ENCODE measurements around the gene PSMB7.
"Not testable (repeated sequence)": the region's sequence is repeated elsewhere in the genome, so short reads cannot be mapped to it uniquely, and the experiment has no call there.

The PSMB7 gene

DNA sequence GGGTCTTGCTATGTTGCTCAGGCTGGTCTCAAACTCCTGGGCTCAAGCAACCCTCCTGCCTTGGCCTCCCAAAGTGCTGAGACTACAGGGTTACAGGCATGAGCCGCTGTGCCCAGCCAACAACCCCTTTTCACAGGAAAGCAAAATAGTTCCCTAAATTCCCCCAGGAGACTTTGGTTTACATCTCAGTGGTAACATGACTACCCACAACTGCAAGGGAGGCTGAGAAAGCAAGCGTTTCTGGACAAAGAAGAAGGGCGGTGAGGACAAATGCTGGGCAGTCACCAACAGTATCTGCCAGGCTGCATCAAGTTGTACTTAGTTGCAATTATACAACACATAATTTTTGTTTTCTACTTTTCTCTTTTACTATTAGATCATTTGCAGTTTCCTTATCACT is 27.6 kb upstream of the PSMB7 start:
- no peak for DNase-seq

GRCh38 chr9:124442379-124442778 is 27.1 kb upstream of the PSMB7 start:
- no peak for DNase-seq

GRCh38 chr9:124441291-124441690 is 26.0 kb upstream of the PSMB7 start:
- DNase-seq = no peak

DNA sequence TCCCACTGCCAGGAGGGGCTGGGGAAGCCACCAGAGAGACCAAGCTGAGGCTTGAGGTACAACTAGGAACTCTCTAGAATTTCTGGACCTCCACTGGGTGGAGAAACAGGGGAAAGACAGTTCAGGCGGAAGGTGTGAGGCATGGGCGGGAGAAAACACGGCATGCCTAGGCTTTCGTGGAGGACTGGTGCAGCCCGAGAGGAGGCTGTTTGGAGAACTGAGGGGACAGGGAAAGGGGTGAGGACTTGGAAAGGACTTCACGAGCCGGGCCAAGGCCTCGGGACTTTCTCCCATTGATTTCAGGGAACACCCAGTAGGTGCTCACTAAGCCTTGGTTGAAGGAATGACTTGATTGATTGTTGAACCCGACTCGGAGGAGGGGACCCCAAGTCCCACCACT is 25.5 kb upstream of the PSMB7 start:
- DNase-seq = no peak

GRCh38 chr9:124439686-124440243 is 24.5 kb upstream of the PSMB7 start:
- DNase-seq = no peak

- no peak for DNase-seq
Observed at GRCh38 chr9:124439086-124439485, 23.8 kb upstream of the PSMB7 start.

DNA sequence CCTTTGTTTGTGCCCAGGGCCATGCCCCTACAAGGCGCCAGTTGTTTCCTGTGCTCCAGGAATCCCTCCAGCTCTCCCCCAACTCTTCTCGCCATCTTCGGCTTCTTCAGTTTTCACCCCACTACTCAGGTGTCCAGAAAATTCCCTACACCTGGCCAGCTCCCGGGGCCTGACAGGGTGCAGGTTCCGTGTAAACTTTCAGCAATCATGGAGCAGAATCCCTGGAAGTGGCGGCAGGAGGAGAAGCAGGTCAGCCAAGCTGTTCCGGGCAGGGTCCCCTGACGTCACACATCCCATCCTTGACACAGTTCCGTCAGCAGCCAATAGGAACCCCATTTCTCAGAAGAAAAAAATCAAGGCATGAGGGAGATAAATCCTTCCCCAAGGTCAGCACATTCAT is 22.8 kb upstream of the PSMB7 start:
- no peak for DNase-seq

DNA sequence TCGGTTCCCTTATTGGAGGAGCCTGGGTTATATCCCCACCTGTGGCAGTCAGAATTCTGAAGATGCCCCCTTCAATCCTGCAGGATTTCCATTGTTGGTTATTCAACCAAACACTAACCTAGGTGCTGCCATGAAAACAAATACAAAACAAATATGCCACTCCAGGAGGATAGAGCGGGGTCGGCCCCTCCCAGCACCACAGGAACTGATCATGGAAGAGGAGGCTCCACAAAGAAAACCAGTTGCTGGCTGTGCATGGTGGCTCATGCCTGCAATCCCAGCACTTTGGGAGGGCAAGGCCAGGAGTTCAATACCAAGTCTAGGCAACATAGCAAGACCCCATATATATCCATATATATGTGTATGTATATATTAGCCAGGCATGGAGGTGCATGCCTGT is 21.8 kb upstream of the PSMB7 start:
- DNase-seq = no peak

DNA sequence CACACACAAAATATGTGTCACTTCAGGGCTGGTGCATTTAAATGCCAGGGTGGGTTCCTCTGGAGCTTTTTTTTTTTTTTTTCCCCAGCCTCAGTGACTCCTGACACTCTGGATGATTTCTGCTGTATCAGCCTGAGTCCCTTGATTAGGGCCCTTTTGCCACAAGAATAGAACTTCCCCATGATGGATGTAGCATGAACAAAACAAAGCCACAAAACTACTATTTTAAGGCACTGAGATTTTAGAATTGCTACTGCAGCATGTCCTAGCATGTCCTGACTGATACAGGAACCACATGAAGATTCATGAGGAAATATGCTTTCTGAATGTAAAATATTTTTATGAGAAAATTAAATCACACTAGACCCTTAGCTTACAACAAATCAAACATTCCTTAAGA is 21.1 kb upstream of the PSMB7 start:
- no peak for DNase-seq

GRCh38 chr9:124429530-124429867 is 14.3 kb upstream of the PSMB7 start:
- DNase-seq = no peak

- no peak for DNase-seq
Observed at GRCh38 chr9:124428751-124429529, 13.7 kb upstream of the PSMB7 start.

GRCh38 chr9:124427281-124427680 is 12.0 kb upstream of the PSMB7 start:
- no peak for DNase-seq

DNA sequence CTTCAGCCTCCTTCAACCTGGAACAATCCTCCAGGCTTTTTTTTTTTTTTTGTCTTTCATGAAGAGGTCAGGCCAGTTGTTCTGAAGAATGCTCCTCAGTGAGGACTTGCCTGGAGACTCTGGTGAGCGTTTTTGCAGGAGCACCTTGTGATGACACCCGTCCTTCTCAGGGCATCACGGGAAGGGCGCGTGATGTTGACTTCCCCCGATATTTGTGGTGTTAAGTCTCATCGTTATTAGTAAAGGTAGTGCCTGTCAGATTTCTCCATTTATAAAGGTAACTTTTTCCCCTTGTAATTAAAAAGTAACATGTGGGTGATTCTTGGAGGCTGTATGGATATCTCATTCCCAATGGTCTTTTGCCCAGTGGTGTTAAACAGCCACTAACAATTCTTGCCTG is 11.1 kb upstream of the PSMB7 start:
- no peak for DNase-seq

- DNase-seq = not testable (repeated sequence)
Observed at GRCh38 chr9:124425733-124426132, 10.5 kb upstream of the PSMB7 start.

DNA sequence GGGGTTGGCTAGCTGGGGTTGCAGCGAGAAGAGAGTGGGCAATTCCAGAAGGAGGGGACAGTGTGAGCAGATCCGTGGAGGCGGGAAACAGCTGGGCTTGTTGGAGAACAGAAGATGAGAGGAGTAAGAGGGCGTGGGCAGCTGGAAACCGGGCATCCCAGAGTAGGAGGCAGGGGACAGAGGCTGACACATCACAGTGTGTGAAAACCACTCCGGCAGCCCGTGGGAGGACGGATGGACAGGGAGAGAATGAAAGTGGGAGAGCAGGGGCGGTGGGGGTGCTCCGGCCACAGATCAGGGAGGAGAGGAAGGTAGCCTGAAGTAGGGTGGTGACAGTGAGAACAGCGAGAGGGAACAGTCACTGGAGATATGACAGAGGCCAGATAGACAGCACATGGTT is 8.3 kb upstream of the PSMB7 start:
- no peak for DNase-seq

GRCh38 chr9:124423155-124423554 is 7.9 kb upstream of the PSMB7 start:
- no peak for DNase-seq

- DNase-seq = peak; percentile 17
Observed at GRCh38 chr9:124420991-124421543, 5.8 kb upstream of the PSMB7 start.

GRCh38 chr9:124419832-124420489 is 4.7 kb upstream of the PSMB7 start:
- DNase-seq = no peak

DNA sequence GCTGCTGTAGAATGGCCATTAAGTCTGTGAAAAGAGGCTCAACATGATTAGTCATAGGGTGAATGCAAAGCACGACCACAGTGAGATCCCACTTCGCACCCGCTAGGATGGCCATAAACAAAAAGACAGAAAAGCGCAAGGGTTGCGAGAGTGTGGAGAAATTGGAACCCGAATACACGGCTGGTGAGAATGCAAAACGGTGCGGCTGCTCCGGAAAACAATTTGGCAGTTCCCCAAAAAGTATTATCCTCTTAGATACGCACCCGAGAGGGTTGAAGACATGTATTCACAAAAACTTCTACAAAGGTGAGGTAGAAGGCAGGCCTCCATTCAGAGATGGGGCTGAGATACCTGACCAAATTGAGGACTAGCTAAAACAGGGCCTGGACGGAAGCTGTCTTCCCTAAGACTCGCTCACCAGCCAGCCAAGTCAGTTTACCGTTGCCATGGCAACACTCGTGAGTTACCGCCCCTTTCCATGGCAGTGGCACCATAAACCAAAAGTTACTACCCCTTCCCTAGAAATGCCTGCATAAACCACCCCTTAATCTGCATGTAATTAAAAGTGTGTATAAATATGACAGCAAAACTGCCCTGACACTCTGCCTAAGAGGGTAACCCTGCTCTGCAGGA is 726 bp upstream of the PSMB7 start:
- DNase-seq = no peak

- no peak for DNase-seq
Observed at GRCh38 chr9:124414612-124415011, 630 bp downstream of the PSMB7 start.

- no peak for DNase-seq
Observed at GRCh38 chr9:124412228-124412575, 3.0 kb downstream of the PSMB7 start.

DNA sequence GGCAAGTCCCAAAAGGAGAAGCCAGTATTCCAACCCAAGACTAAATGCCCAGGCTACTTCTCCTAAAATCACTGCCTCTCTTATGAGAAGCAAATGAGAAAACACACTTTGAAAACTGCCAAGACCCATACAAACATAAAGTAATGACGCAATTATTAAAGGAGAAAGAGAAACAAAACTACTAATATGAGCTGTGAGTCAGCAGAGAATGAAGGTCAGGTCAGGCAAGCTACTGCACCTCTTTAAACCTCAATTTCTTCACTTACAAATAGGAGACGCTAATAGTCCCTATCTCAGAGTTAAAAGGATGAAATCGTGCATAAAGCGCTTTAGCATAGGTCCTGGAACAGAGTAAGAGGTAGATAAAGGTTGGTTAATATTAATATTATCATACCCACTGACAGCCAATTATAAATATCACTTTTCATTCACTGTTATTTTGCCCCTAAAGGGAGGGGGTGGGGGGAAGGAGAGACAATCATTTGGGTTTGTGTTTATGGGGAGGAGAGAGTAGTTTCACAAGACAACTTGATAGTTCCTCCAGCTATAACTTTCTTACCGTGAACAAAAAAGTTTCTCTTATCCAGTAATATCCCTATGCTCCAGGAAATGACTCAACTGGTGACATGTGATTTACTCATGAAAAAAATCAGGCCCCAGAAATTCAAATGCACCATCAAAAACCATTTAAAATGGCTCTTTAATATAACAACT is 3.6 kb downstream of the PSMB7 start:
- no peak for DNase-seq

DNA sequence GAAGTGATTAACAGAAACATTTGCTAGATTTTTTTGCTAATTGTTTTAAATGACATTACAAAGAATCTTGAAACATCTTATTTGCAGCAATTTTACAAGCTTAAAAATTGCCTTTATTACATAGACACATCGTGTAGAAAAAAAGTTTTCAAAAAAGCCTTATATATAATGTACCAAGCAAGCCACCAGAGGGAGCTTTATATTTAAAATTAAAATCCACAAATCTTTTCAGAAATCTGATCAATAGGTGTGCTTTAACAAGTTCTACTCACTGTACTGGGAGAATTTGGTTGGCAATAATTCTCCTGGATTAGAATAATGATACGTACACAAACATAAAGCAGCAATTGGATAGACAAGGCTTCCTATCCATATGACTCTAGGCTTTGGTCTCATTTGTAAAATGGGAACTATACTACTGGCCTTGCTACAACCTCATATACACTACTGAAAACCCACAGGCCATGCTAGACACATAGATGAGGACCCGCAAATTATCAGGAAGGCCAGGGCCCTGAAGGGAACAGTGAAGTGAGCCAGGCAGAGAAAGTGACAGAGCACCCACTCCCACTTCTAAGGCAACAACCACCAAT is 4.8 kb downstream of the PSMB7 start:
- DNase-seq = no peak

Measured in midbrain (tissue), 1 donor.